SJCRH30 (cell line): ENCODE results near the gene DPF1. TPM values are rescaled to one million over a fixed set of nuclear protein-coding genes. Genes with fewer than 3 reads are reported as not detected.

ENCODE experiments used
- DNase-seq, 2 experiments: peaks; one replicate each; pipeline ENCODE4 v3.0.0-alpha.2; 2015 to 2020
- H3K27ac ChIP-seq: fragments of 250-450 bp; sonication (Bioruptor Pico); 2 replicates; pipeline ENCODE4 v1.5.1; 2020; ENCODE audit warnings: mild to moderate bottlenecking, moderate library complexity
- H3K27me3 ChIP-seq: fragments of 250-450 bp; sonication (Bioruptor Pico); 2 replicates; pipeline ENCODE4 v1.5.1; 2020; ENCODE audit warnings: mild to moderate bottlenecking, moderate library complexity
- H3K36me3 ChIP-seq: fragments of 250-450 bp; sonication (Bioruptor Pico); 2 replicates; pipeline ENCODE4 v1.5.1; 2020; ENCODE audit warnings: mild to moderate bottlenecking, moderate library complexity
- H3K4me1 ChIP-seq: fragments of 250-450 bp; sonication (Bioruptor Pico); 2 replicates; pipeline ENCODE4 v1.5.1; 2020; ENCODE audit warnings: mild to moderate bottlenecking, moderate library complexity
- H3K4me3 ChIP-seq: fragments of 250-450 bp; sonication (Bioruptor Pico); 2 replicates; pipeline ENCODE4 v1.5.1; 2020; ENCODE audit warnings: mild to moderate bottlenecking, moderate library complexity
- H3K9me3 ChIP-seq: fragments of 250-450 bp; sonication (Bioruptor Pico); replicated peaks from 2 replicates; pipeline ENCODE4 v1.5.1; 2020; ENCODE audit warnings: mild to moderate bottlenecking, moderate library complexity
- total RNA-seq: library from RNA; depleted of rRNA; stranded (reverse); fragments of >200 nt; shearing (Covaris generic); gene quantifications from 2 replicates; pipeline ENCODE4 v1.2.3, GENCODE V29; 2014

Gene DPF1
- total RNA-seq, 1 experiment from 2014 or later = 10.6 TPM

DNA sequence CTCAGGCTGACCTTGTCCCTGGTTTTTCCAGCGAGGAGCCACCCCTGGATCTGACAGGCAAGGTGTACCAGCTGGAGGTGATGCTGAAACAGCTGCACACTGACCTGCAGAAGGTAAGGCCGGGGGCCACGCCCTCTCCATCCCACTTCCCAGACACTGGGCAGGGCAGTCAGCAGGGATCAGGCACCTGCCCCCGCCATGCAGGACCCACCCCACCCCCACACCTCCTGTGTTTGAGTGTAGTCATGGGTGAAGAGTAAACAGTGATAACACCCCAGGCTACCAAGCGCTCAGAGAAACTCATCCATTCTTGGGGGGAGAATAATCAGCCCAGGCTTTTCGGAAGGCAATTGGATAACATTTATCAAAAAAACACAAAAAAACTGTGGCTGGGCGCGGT is 19.9 kb downstream of the DPF1 start:
- Histone ChIP-seq H3K4me1 (no peaks in the 10 kb centered on the region), H3K4me3 (no peak overlapping the region), H3K27me3 (no peaks in the 10 kb centered on the region), H3K36me3 (peaks cover 7% of the 10 kb centered on the region), H3K27ac (no peak overlapping the region), H3K9me3 (no peaks in the 10 kb centered on the region)
- peak in 1 of 2 experiments; percentile 25 for DNase-seq

DNA sequence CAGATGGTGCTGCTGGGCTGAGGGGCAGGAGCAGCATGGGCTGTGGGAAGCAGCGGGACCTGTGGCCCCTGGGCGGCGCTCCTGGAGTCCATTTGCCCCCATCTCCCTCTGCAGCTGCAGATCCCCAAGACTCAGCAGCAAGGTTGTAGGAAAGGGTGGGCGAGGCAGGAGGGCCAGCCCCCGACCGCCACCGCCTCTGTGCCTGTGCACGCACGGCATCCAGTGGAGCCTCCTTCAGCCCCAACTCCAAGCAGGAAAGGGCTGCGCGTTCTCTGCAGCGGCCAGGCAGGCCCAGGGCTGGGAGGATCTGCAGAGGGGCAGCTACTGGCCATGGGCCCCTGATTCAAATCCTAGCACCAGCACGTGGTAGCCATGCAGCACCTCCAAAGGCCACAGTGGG is 20.8 kb downstream of the DPF1 start:
- no peaks in the 10 kb centered on the region for H3K27me3 ChIP-seq
- H3K9me3 ChIP-seq = no peaks in the 10 kb centered on the region
- H3K4me3 ChIP-seq = no peak overlapping the region
- no peaks in the 10 kb centered on the region for H3K4me1 ChIP-seq
- H3K36me3 ChIP-seq = peaks cover 7% of the 10 kb centered on the region
- H3K27ac ChIP-seq = no peak overlapping the region
- no peak for DNase-seq

- H3K4me1 ChIP-seq = no peaks in the 10 kb centered on the region
- H3K36me3 ChIP-seq = peaks cover 7% of the 10 kb centered on the region
- no peaks in the 10 kb centered on the region for H3K9me3 ChIP-seq
- H3K27ac ChIP-seq = no peak overlapping the region
- H3K4me3 ChIP-seq = no peak overlapping the region
- no peaks in the 10 kb centered on the region for H3K27me3 ChIP-seq
- no peak for DNase-seq
Measured at GRCh38 chr19:38202504-38202903, 21.5 kb downstream of the DPF1 start.

GRCh38 chr19:38201731-38202130 is 22.3 kb downstream of the DPF1 start:
- H3K36me3 ChIP-seq = peaks cover 7% of the 10 kb centered on the region
- H3K27ac ChIP-seq = no peak overlapping the region
- no peaks in the 10 kb centered on the region for H3K27me3 ChIP-seq
- H3K4me3 ChIP-seq = no peak overlapping the region
- H3K9me3 ChIP-seq = no peaks in the 10 kb centered on the region
- no peak for DNase-seq
- H3K4me1 ChIP-seq = no peaks in the 10 kb centered on the region

DNA sequence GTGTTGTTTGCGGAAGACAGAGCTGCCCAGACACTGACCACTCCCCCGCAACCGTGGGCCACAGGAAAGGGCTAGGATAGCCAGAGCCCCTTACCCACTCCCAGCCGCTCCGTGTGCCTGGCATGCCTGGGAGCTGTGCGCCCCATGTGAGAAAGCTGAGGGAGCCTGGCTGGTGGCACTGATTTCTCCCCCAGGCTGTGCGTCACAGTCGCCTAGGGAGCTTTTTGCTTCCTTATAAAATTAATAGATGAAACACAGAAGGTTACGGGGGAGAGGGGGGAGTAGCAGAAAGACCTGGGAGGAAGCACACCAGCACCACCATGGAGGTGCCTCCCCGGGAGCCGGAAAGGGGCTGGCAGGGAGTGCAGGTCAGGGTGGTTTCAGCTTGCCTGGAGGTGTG is 24.7 kb downstream of the DPF1 start:
- DNase-seq = no peak

GRCh38 chr19:38197937-38198704 is 25.9 kb downstream of the DPF1 start:
- no peaks in the 10 kb centered on the region for H3K27me3 ChIP-seq
- DNase-seq = no peak
- H3K4me1 ChIP-seq = no peaks in the 10 kb centered on the region
- H3K9me3 ChIP-seq = no peaks in the 10 kb centered on the region
- no peak overlapping the region for H3K4me3 ChIP-seq
- H3K36me3 ChIP-seq = peaks cover 7% of the 10 kb centered on the region; the same call in 1 of the 2 replicates
- H3K27ac ChIP-seq = no peak overlapping the region

More for the DNA sequence above, 24.7 kb downstream of the DPF1 start:
- no peaks in the 10 kb centered on the region for H3K9me3 ChIP-seq
- H3K36me3 ChIP-seq = peaks cover 7% of the 10 kb centered on the region
- no peak overlapping the region for H3K4me3 ChIP-seq
- H3K27ac ChIP-seq = no peak overlapping the region
- no peaks in the 10 kb centered on the region for H3K4me1 ChIP-seq
- H3K27me3 ChIP-seq = no peaks in the 10 kb centered on the region

DNA sequence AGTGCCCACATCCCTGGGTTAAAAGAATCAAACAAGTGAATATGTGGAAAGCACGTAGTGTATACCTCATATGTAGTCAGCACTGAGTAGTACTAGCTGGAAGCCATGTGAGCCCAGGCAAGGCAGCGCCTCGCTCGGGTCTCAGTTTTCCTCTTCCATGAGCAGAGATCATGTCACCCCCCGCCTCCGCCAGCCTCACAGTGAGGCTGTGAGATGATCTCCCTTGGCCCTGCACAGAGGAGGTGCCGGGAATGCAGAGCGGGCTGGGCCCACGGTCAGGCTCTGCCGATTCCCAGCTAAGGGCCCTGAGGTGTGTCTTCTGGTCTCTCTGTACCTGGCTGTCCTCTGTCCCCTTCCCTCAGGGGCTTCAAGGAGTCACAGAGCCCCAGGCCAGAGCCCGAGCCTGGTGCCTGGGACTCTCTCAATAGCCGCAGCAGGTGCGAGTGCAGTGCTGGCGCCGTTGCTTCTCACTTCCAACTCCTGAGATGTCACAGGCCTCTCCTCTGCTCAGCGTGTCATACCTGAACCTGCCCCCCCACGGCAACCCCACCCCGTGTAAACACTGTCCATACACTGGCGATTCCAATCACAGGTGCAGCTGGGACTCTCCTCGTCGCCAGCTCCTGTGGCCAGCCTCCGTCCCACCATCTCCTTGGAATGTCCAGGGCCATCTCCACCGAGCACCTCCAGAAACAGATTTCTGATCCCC is 26.9 kb downstream of the DPF1 start:
- no peak for DNase-seq
- no peak overlapping the region for H3K4me3 ChIP-seq
- no peaks in the 10 kb centered on the region for H3K27me3 ChIP-seq
- H3K27ac ChIP-seq = no peak overlapping the region
- H3K4me1 ChIP-seq = no peaks in the 10 kb centered on the region
- H3K9me3 ChIP-seq = no peaks in the 10 kb centered on the region
- H3K36me3 ChIP-seq = peaks cover 9% of the 10 kb centered on the region; the same call in 1 of the 2 replicates

DNA sequence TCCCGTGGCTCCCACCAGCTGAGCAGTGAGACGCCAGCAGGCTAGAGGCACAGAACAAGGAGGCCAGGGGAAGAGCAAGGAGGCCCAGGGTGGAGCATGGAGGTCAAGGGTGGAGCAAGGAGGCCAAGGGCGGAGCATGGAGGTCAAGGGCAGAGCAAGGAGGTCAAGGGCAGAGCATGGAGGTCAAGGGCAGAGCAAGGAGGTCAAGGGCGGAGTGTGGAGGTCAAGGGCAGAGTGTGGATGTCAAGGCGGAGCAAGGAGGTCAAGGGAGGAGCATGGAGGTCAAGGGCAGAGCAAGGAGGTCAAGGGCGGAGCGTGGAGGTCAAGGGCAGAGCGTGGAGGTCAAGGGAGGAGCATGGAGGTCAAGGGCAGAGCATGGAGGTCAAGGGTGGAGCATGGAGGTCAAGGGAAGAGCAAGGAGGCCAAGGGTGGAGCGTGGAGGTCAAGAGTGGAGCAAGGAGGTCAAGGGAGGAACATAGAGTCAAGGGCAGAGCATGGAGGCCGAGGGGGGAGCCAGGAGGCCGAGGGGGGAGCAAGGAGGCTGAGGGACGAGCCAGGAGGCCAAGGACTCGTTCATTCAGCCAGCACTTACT is 27.7 kb downstream of the DPF1 start:
- no peak overlapping the region for H3K4me3 ChIP-seq
- H3K36me3 ChIP-seq = peaks cover 11% of the 10 kb centered on the region; the same call in 1 of the 2 replicates
- DNase-seq = no peak
- no peaks in the 10 kb centered on the region for H3K4me1 ChIP-seq
- no peaks in the 10 kb centered on the region for H3K9me3 ChIP-seq
- H3K27ac ChIP-seq = no peak overlapping the region
- no peaks in the 10 kb centered on the region for H3K27me3 ChIP-seq

DNA sequence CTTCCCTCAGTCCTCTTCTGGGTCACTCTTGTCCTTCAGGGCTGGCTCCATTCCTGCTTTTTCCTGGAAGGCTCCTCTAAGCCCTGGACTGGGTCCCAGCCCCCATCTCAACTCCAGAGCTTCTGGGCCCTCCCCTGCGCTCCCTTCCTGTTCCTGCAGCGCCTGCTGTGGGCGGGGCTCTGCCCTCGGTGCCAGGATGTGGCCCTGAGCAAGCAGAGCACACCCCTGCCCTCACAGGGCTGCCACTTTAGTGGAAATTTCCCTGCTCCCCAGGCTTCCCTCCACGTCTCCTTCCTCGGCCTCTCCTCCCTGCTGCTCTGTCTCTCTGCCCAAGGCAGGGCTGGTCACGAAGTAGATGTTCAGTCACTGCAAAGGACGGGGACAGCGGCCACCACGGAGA is 28.8 kb downstream of the DPF1 start:
- H3K4me1 ChIP-seq = no peaks in the 10 kb centered on the region
- no peak overlapping the region for H3K4me3 ChIP-seq
- H3K27ac ChIP-seq = no peak overlapping the region
- no peak for DNase-seq
- H3K27me3 ChIP-seq = no peaks in the 10 kb centered on the region
- H3K36me3 ChIP-seq = peaks cover 9% of the 10 kb centered on the region; the same call in 1 of the 2 replicates
- no peaks in the 10 kb centered on the region for H3K9me3 ChIP-seq

DNA sequence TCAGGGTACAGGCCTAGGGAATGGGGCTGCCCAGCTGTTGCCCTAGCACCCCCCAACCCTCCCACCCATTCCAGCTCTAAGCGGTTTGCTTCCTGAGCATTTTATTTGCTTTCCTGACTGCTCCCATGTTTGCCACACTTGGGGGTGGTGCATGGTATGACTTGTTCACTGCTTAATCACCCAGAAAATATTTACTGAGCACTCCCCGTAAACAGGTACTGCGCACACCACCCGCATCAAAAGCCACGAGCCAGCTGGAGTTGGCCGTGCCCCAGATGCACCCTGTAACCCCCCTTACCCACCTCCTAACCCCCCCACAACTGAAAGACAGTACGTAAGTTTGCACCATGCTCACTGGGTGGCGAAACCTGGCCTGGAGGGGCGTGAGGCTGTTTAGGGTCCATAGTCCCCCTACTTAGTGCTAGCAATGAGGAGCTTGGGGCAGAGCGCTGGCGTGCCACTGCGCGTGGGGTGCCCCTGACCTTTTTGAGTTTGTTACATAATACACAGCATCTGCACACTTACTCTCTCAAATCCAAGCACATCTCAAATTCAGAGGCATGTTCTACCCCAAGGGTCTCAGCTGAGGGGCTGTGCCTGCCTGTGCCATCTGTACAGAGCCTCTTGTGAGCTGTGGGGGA is 29.8 kb downstream of the DPF1 start:
- H3K9me3 ChIP-seq = no peaks in the 10 kb centered on the region
- no peak for DNase-seq
- H3K27ac ChIP-seq = no peak overlapping the region
- H3K4me1 ChIP-seq = no peaks in the 10 kb centered on the region
- no peak overlapping the region for H3K4me3 ChIP-seq
- H3K36me3 ChIP-seq = 0 out of 2 replicates have a peak, but pooled peaks cover 4% of the 10 kb centered on the region
- H3K27me3 ChIP-seq = no peaks in the 10 kb centered on the region

- H3K4me3 ChIP-seq = no peak overlapping the region
- H3K27me3 ChIP-seq = no peaks in the 10 kb centered on the region
- DNase-seq = no peak
- H3K27ac ChIP-seq = no peak overlapping the region
- H3K4me1 ChIP-seq = no peaks in the 10 kb centered on the region
- no peaks in the 10 kb centered on the region for H3K9me3 ChIP-seq
- 0 out of 2 replicates have a peak, but pooled peaks cover 4% of the 10 kb centered on the region for H3K36me3 ChIP-seq
Measured at GRCh38 chr19:38193445-38193844, 30.6 kb downstream of the DPF1 start.

DNA sequence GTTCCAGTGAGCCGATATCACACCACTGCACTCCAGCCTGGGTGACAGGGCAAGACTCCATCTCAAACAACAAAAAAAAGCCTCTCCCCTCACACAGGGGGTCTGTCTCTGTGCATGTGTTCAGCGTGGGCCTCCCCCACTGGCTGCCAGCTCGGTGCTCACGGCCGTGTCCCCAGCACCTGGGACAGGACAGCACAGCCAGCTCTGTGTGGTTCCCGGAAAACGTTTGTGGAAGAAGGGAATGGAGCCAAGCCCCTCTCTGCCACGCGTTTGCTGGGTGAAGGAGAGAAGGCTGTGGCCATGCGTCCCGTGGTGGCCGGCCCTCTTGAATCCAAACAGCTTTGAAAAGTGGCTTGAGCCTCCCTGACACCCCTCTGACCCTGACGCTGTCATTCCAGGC is 32.3 kb downstream of the DPF1 start:
- H3K27ac ChIP-seq = no peak overlapping the region
- no peak for DNase-seq
- H3K9me3 ChIP-seq = no peaks in the 10 kb centered on the region
- H3K27me3 ChIP-seq = no peaks in the 10 kb centered on the region
- H3K4me3 ChIP-seq = no peak overlapping the region
- 0 out of 2 replicates have a peak, but pooled peaks cover 4% of the 10 kb centered on the region for H3K36me3 ChIP-seq
- no peaks in the 10 kb centered on the region for H3K4me1 ChIP-seq

GRCh38 chr19:38190793-38191192 is 33.2 kb downstream of the DPF1 start:
- H3K27ac ChIP-seq = no peak overlapping the region
- no peak overlapping the region for H3K4me3 ChIP-seq
- 0 out of 2 replicates have a peak, but pooled peaks cover 4% of the 10 kb centered on the region for H3K36me3 ChIP-seq
- H3K27me3 ChIP-seq = no peaks in the 10 kb centered on the region
- DNase-seq = no peak
- H3K4me1 ChIP-seq = no peaks in the 10 kb centered on the region
- H3K9me3 ChIP-seq = no peaks in the 10 kb centered on the region

DNA sequence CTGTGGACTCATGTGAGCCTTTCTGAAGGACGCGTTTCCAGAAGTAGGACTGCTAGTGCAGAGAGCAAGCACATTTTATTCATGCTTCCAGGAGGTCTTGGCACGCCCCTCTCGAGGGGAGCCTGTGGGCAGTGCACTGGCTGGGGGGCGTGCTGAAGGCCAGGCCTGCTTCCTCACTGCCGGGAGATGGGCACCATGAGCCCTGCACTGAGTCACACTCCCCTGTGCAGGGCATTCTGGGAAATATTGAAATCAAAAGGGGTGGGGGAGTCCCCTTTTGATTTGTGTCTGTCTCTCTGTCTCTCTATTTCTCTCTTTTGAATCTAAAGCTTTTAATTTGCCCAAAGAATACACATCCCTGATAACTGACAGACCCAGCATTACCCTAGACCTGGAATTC is 34.0 kb downstream of the DPF1 start:
- H3K27ac ChIP-seq = no peak overlapping the region
- H3K36me3 ChIP-seq = 0 out of 2 replicates have a peak, but pooled peaks cover 4% of the 10 kb centered on the region
- DNase-seq = no peak
- no peak overlapping the region for H3K4me3 ChIP-seq
- H3K4me1 ChIP-seq = no peaks in the 10 kb centered on the region
- H3K27me3 ChIP-seq = no peaks in the 10 kb centered on the region
- H3K9me3 ChIP-seq = no peaks in the 10 kb centered on the region

DNA sequence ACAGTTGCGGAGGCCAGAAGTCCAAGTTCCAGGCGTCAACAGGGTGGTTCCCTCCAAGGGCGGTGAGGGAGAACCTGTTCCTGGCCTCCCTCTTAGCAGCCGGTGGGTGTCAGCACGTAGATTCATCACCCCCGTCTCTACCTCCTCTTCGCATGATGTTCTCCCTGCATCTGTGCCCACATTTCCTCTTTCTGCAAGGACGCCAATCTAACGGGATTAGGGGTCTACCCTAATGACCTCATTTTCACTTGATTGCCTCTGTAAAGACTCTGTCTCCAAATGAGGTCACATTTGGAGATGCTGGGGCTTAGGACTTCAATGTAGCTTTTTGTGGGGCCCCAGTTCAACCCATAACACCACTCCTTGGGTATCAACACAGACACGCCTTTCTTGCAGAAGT is 38.5 kb downstream of the DPF1 start:
- H3K36me3 ChIP-seq = peaks cover 6% of the 10 kb centered on the region
- no peaks in the 10 kb centered on the region for H3K4me1 ChIP-seq
- no peak overlapping the region for H3K4me3 ChIP-seq
- no peaks in the 10 kb centered on the region for H3K27me3 ChIP-seq
- DNase-seq = no peak
- peaks cover 6% of the 10 kb centered on the region; the same call in 1 of the 2 replicates for H3K9me3 ChIP-seq
- no peak overlapping the region for H3K27ac ChIP-seq
